HCT116 (cell line): ENCODE data around the gene PRIMPOL. TPM values are rescaled to one million over a fixed set of nuclear protein-coding genes. Genes with fewer than 3 reads are reported as not detected.
"Not testable (repeated sequence)": the region's sequence is repeated elsewhere in the genome, so short reads cannot be mapped to it uniquely, and the experiment has no call there.

Experiments
- ATAC-seq: fragments of 200-7000 bp; cut with Tn5 transposase; 2 replicates; pipeline ENCODE4 v1.9.1; 2020; ENCODE audit warnings: mild to moderate bottlenecking, moderate library complexity
- BruUV-seq: library from RNA; stranded (reverse); fragments of 400-500 nt; replicated peaks from 2 replicates; lab custom pipeline; 2021; lab: Mats Ljungman, UMichigan
- CTCF ChIA-PET: fragments of 300-600 bp; sonication (Branson Sonifier 250); formaldehyde crosslinking; loops from one replicate; lab custom pipeline; 2021; ENCODE audit warnings: antibody characterized with exemption; lab: Charles Lee
- POLR2A ChIA-PET: fragments of 300-600, 350-600 bp; sonication (Branson Sonifier 250); formaldehyde crosslinking; loops from one replicate; lab custom pipeline; 2021; ENCODE audit warnings: antibody characterized with exemption; lab: Charles Lee
- RAD21 ChIA-PET, 2 experiments: fragments of 300-600 bp; sonication (Branson Sonifier 250); formaldehyde crosslinking; loops; one replicate each; lab custom pipeline; 2023; ENCODE audit warnings: low total read pairs in 2 of 2; ENCODE audit not compliant: uncharacterized antibody in 2 of 2, unreplicated experiment in 2 of 2, low non-redundant PET in 1 of 2; lab: Charles Lee
- DNase-seq: peaks from one replicate; pipeline ENCODE4 v3.0.0-alpha.2; 2010; ENCODE audit warnings: low read depth, low spot score
- H2AFZ ChIP-seq: fragments of 200-600 bp; shearing (Covaris generic), sonication (generic); 2 replicates; pipeline ENCODE4 v1.6.1; 2017; ENCODE audit warnings: low read depth, mixed run types, mixed read lengths, antibody characterized with exemption, low read length; ENCODE audit not compliant: poor library complexity, severe bottlenecking
- H3K27ac ChIP-seq: 2 replicates; pipeline ENCODE4 v1.5.1; 2012; ENCODE audit warnings: low read depth, low read length
- H3K27me3 ChIP-seq: fragments of 200-600 bp; sonication (generic); 2 replicates; pipeline ENCODE4 v1.6.1; 2016; ENCODE audit warnings: mixed run types, low read length, mixed read lengths; ENCODE audit not compliant: insufficient read depth
- H3K36me3 ChIP-seq, 2 experiments: fragments of 200-500 bp in 1 of 2; fragments of 200-600 bp in 1 of 2; sonication (Bioruptor generic) in 1 of 2; sonication (generic) in 1 of 2; 2 replicates each; pipeline versions ENCODE4 v1.5.1 to v1.6.1; 2014 to 2016; ENCODE audit warnings: low read length in 2 of 2, inconsistent platforms in 1 of 2, mixed read lengths in 1 of 2, mixed run types in 1 of 2; ENCODE audit not compliant: insufficient read depth in 2 of 2, control insufficient read depth in 1 of 2
- H3K4me1 ChIP-seq, 2 experiments: fragments of 200-600 bp in 1 of 2; sonication (generic) in 1 of 2; 2 replicates each; pipeline versions ENCODE4 v1.5.1 to v1.6.1; 2012 to 2017; ENCODE audit warnings: low read length in 2 of 2, inconsistent platforms in 1 of 2, mild to moderate bottlenecking in 1 of 2, mixed read lengths in 1 of 2, mixed run types in 1 of 2, moderate library complexity in 1 of 2; ENCODE audit not compliant: insufficient read depth in 2 of 2, control insufficient read depth in 1 of 2
- H3K4me2 ChIP-seq: fragments of 200-600 bp; sonication (generic); 2 replicates; pipeline ENCODE4 v1.6.1; 2017; ENCODE audit warnings: mixed run types, low read length, mixed read lengths
- H3K4me3 ChIP-seq, 2 experiments: fragments of 200-600 bp in 1 of 2; sonication (generic) in 1 of 2; replicated peaks in 1 of 2; 2 replicates each; pipeline ENCODE4 v1.5.1; 2011 to 2016; ENCODE audit warnings: low read length in 2 of 2, control low read depth in 1 of 2, low read depth in 1 of 2, mild to moderate bottlenecking in 1 of 2, mixed read lengths in 1 of 2, mixed run types in 1 of 2
- H3K79me2 ChIP-seq: fragments of 200-600 bp; sonication (generic); 2 replicates; pipeline ENCODE4 v1.6.1; 2017; ENCODE audit warnings: mild to moderate bottlenecking, mixed run types, low read length, moderate library complexity, mixed read lengths; ENCODE audit not compliant: insufficient read depth
- H3K9ac ChIP-seq: fragments of 200-600 bp; sonication (generic); 2 replicates; pipeline ENCODE4 v1.6.1; 2016; ENCODE audit warnings: low read length, mixed read lengths
- H3K9me2 ChIP-seq: fragments of 200-600 bp; sonication (generic), shearing (Covaris generic); 2 replicates; pipeline ENCODE4 v1.6.1; 2017; ENCODE audit warnings: mixed run types, mild to moderate bottlenecking, moderate library complexity; ENCODE audit not compliant: insufficient read depth
- H3K9me3 ChIP-seq, 2 experiments: fragments of 200-500 bp in 1 of 2; fragments of 200-600 bp in 1 of 2; sonication (Bioruptor generic) in 1 of 2; sonication (generic) in 1 of 2; 2 replicates each; pipeline ENCODE4 v1.6.1; 2014 to 2017; ENCODE audit warnings: low read length in 2 of 2, mixed read lengths in 2 of 2, inconsistent platforms in 1 of 2, low read depth in 1 of 2, mild to moderate bottlenecking in 1 of 2, mixed run types in 1 of 2, moderate library complexity in 1 of 2; ENCODE audit not compliant: control insufficient read depth in 1 of 2, insufficient read depth in 1 of 2
- H4K20me1 ChIP-seq: fragments of 200-600 bp; sonication (generic), shearing (Covaris generic); 2 replicates; pipeline ENCODE4 v1.6.1; 2017; ENCODE audit warnings: mixed run types, mild to moderate bottlenecking, moderate library complexity; ENCODE audit not compliant: insufficient read depth
- CBX3 ChIP-seq: IDR thresholded peaks from 2 replicates; pipeline ENCODE4 v1.6.1; 2012; ENCODE audit warnings: low read depth
- POLR2AphosphoS5 ChIP-seq: IDR thresholded peaks from 2 replicates; pipeline ENCODE4 v1.6.1; 2011; ENCODE audit warnings: mild to moderate bottlenecking, low read depth, low read length, moderate library complexity
- TCF7L2 ChIP-seq: IDR thresholded peaks from 2 replicates; pipeline ENCODE4 v1.7.0; 2011; ENCODE audit warnings: borderline replicate concordance, inconsistent platforms; ENCODE audit not compliant: insufficient read depth, insufficient read length; ENCODE audit errors: extremely low read depth
- intact Hi-C: fragments of 100-400 bp; cut with micrococcal nuclease; formaldehyde crosslinking; loops from 2 replicates; pipeline ENCODE4 v1.10.0; 2022
- total RNA-seq: library from RNA; stranded (reverse); gene quantifications from one replicate; pipeline ENCODE4 v1.2.1, GENCODE V29; 2021; ENCODE audit not compliant: unreplicated experiment

PRIMPOL gene
- total RNA-seq, 1 experiment from 2014 or later = 11.3 TPM

DNA sequence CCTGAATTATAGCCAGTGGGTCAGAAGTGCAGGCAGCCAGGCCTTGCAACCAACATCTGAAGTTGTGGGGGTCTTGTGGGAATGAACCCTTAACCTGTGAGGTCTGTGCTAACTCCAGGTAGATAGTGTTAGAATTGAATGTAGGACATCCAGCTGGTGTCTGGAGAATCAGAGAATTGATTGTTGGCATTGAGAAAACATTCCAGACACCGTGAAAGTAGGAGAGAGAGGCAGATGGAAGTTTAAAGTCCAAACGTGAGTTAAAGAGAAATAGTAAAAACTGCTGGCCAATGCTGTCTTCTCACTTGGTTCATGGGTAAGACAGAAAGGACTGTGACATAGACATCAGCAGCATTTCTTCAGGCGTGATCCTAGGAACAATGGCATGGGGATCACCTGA, 28.0 kb upstream of the PRIMPOL start:
- Histone ChIP-seq H3K9ac (no peak overlapping the region), H3K27me3 (no peaks in the 10 kb centered on the region), H3K9me3 (no peaks in the 10 kb centered on the region), H3K79me2 (no peaks in the 10 kb centered on the region), H3K4me2 (no peak overlapping the region), H4K20me1 (no peaks in the 10 kb centered on the region), H3K9me2 (no peaks in the 10 kb centered on the region), H3K36me3 (no peaks in the 10 kb centered on the region), H2AFZ (no peak overlapping the region), H3K4me1 (no peaks in the 10 kb centered on the region), H3K27ac (no peak overlapping the region), H3K4me3 (no peak overlapping the region)
- ChIA-PET RAD21 (no interaction called here), CTCF (no interaction called here), POLR2A (no interaction called here)
- intact Hi-C loops = no loop called here
- BruUV-seq = no TSS peak
- no peak for DNase-seq
- no peak for ATAC-seq
- TF ChIP-seq TCF7L2 (no peak), CBX3 (no peak)

DNA sequence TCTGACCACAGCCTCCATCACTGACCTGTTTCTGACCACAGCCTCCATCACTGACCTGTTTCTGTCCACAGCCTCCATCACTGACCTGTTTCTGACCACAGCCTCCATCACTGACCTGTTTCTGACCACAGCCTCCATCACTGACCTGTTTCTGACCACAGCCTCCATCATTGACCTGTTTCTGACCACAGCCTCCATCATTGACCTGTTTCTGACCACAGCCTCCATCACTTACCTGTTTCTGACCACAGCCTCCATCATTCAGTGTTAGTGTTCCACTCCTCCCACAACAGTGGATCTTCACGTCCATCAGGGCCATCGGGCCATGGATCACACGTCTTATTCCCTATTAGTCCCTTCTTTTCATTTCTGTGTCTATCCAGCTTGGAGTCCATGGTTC, 25.0 kb upstream of the PRIMPOL start:
- H3K4me1 ChIP-seq, H3K79me2 ChIP-seq, H3K4me2 ChIP-seq, ATAC-seq, POLR2A ChIA-PET, H3K27ac ChIP-seq, DNase-seq, H3K36me3 ChIP-seq, CTCF ChIA-PET, H3K9me2 ChIP-seq, H3K4me3 ChIP-seq, RAD21 ChIA-PET, H4K20me1 ChIP-seq, intact Hi-C loops, H3K27me3 ChIP-seq, H2AFZ ChIP-seq, H3K9ac ChIP-seq, BruUV-seq, H3K9me3 ChIP-seq: not testable (repeated sequence)

DNA sequence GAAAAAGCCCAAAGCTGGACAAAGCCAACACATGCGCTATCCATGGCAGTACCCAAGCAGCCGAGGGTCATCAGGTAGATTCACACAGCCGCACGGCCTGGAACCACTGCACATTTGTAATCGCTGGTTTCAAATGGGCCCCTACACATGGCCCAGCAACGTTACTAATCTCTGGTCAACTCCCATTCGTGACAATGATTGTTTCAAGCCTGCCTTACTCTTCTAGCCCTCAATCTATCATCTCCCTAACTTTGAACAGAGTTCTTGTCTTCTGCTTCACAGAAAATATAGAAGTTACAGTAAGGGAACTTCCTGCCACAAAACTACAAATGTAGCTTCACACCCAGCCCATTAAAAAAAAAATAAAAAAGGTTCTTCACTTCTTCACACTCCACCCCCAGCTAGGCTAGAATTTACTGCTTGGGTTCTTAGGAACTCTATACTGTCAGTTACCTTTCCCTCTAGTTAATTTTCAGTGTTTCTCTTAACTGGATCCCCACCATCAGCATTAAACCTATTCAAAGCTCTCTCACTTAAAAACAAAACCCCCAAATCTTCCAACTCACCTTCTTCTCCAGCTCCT, 24.5 kb upstream of the PRIMPOL start:
- intact Hi-C loops = no loop called here
- Histone ChIP-seq H2AFZ (no peak overlapping the region), H3K4me2 (no peak overlapping the region), H3K79me2 (no peaks in the 10 kb centered on the region), H3K4me1 (no peaks in the 10 kb centered on the region), H3K36me3 (no peaks in the 10 kb centered on the region), H3K9ac (no peak overlapping the region), H3K9me3 (no peaks in the 10 kb centered on the region), H3K27ac (no peak overlapping the region), H3K4me3 (no peak overlapping the region), H3K9me2 (no peaks in the 10 kb centered on the region), H3K27me3 (no peaks in the 10 kb centered on the region), H4K20me1 (no peaks in the 10 kb centered on the region)
- BruUV-seq = no TSS peak
- ATAC-seq = no peak
- TF ChIP-seq POLR2AphosphoS5 = no peak
- POLR2A ChIA-PET = no interaction called here
- CTCF ChIA-PET = no interaction called here
- DNase-seq = no peak
- RAD21 ChIA-PET = no interaction called here

DNA sequence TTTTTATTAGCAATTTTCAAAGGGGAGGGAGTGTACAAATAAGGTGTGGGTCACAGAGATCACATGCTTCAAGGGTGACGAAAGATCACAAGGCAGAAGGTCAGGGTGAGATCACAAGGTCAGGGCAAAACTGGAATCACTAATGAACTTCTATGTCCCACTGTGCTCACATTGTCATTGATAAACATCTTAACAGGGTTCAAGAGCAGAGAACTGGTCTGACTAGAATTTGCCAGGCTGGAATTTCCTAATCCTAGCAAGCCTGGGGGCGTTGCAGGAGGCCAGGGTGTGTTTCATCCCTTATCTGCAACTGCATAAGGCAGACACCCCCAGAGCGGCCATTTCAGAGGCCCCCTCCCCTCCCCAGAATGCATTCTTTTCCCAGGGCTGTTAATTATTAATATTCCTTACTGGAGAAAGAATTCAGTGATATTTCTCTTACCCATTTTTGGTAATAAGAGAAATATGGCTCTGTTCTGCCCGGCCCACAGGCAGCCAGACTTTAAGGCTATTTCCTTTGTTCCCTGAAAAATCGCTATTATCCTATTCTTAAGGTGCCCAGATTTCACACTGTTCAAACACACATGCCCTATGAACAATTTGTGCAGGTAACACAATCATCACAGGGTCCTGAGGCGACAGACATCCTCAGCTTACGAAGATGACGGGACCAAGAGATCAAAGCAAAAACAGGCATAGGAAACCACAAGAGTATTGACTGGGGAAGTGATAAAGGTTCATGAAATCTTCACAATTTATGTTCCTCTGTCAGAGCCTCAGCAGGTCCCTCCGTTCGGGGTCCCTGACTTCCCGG, 23.5 kb upstream of the PRIMPOL start:
- intact Hi-C loops, H2AFZ ChIP-seq, DNase-seq, CTCF ChIA-PET, H3K27ac ChIP-seq, H3K9me2 ChIP-seq, H4K20me1 ChIP-seq, BruUV-seq, H3K9me3 ChIP-seq, H3K4me3 ChIP-seq, RAD21 ChIA-PET, H3K4me2 ChIP-seq, H3K36me3 ChIP-seq, H3K9ac ChIP-seq, POLR2A ChIA-PET, H3K4me1 ChIP-seq, ATAC-seq, H3K79me2 ChIP-seq, H3K27me3 ChIP-seq: not testable (repeated sequence)
